Measurements from ENCODE around the gene PPFIA1.
A peak's percentile ranks its signal among the peaks of the same experiment; 100 is the strongest.

Gene PPFIA1

GRCh38 chr11:70270104-70270876 lies at the start of gene PPFIA1:
Gene PPFIA1, plus strand, starts transcription at chr11:70270690. Its CDS starts 1,483 bp downstream, at chr11:70272173.
- Histone ChIP-seq H3K9me3 (ENCODE audit: control insufficient read depth, insufficient read depth, low read length) (no peaks in the 10 kb centered on the region), H3K4me1 (ENCODE audit: insufficient read depth, low read length) (peaks cover 11% of the 10 kb centered on the region), H3K9ac (ENCODE audit: low read depth, low read length) (peak within 1 kb of the TSS; percentile 73), H3K36me3 (ENCODE audit: insufficient read depth, low read length) (peaks cover 19% of the 10 kb centered on the region)

GRCh38 chr11:70220920-70221319 lies 49.6 kb upstream of the PPFIA1 start:
- no peaks in the 10 kb centered on the region; the same call in 1 of the 2 replicates for H3K9me3 ChIP-seq (ENCODE audit: control insufficient read depth, insufficient read depth, low read length)
- H3K4me1 ChIP-seq (ENCODE audit: insufficient read depth, low read length) = no peaks in the 10 kb centered on the region; the same call in 1 of the 2 replicates
- H3K36me3 ChIP-seq (ENCODE audit: insufficient read depth, low read length) = no peaks in the 10 kb centered on the region
- no peak overlapping the region for H3K9ac ChIP-seq (ENCODE audit: low read depth, low read length)

GRCh38 chr11:70225681-70226177 lies 44.8 kb upstream of the PPFIA1 start:
- peaks cover 7% of the 10 kb centered on the region; the same call in 1 of the 2 replicates for H3K4me1 ChIP-seq (ENCODE audit: insufficient read depth, low read length)
- no peaks in the 10 kb centered on the region for H3K36me3 ChIP-seq (ENCODE audit: insufficient read depth, low read length)
- H3K9me3 ChIP-seq (ENCODE audit: control insufficient read depth, insufficient read depth, low read length) = no peaks in the 10 kb centered on the region
- H3K9ac ChIP-seq (ENCODE audit: low read depth, low read length) = no peak overlapping the region

- Histone ChIP-seq H3K9ac (ENCODE audit: low read depth, low read length) (no peak overlapping the region), H3K9me3 (ENCODE audit: control insufficient read depth, insufficient read depth, low read length) (no peaks in the 10 kb centered on the region), H3K36me3 (ENCODE audit: insufficient read depth, low read length) (no peaks in the 10 kb centered on the region), H3K4me1 (ENCODE audit: insufficient read depth, low read length) (peaks cover 7% of the 10 kb centered on the region; the same call in 1 of the 2 replicates)
These were observed 44.3 kb upstream of the PPFIA1 start for GRCh38 chr11:70226183-70226582.

- peaks cover 7% of the 10 kb centered on the region; the same call in 1 of the 2 replicates for H3K4me1 ChIP-seq (ENCODE audit: insufficient read depth, low read length)
- no peak overlapping the region for H3K9ac ChIP-seq (ENCODE audit: low read depth, low read length)
- no peaks in the 10 kb centered on the region for H3K9me3 ChIP-seq (ENCODE audit: control insufficient read depth, insufficient read depth, low read length)
- H3K36me3 ChIP-seq (ENCODE audit: insufficient read depth, low read length) = no peaks in the 10 kb centered on the region
These were observed 43.5 kb upstream of the PPFIA1 start for GRCh38 chr11:70226967-70227366.

GRCh38 chr11:70229737-70230136 lies 40.8 kb upstream of the PPFIA1 start:
- no peaks in the 10 kb centered on the region for H3K9me3 ChIP-seq (ENCODE audit: control insufficient read depth, insufficient read depth, low read length)
- peaks cover 7% of the 10 kb centered on the region; the same call in 1 of the 2 replicates for H3K4me1 ChIP-seq (ENCODE audit: insufficient read depth, low read length)
- no peaks in the 10 kb centered on the region for H3K36me3 ChIP-seq (ENCODE audit: insufficient read depth, low read length)
- H3K9ac ChIP-seq (ENCODE audit: low read depth, low read length) = no peak overlapping the region

- Histone ChIP-seq H3K9me3 (ENCODE audit: control insufficient read depth, insufficient read depth, low read length) (no peaks in the 10 kb centered on the region), H3K9ac (ENCODE audit: low read depth, low read length) (no peak overlapping the region), H3K4me1 (ENCODE audit: insufficient read depth, low read length) (peaks cover 7% of the 10 kb centered on the region; the same call in 1 of the 2 replicates), H3K36me3 (ENCODE audit: insufficient read depth, low read length) (no peaks in the 10 kb centered on the region)
These were observed 40.2 kb upstream of the PPFIA1 start for GRCh38 chr11:70230151-70230839.

- H3K9ac ChIP-seq (ENCODE audit: low read depth, low read length) = no peak overlapping the region
- H3K4me1 ChIP-seq (ENCODE audit: insufficient read depth, low read length) = peaks cover 7% of the 10 kb centered on the region; the same call in 1 of the 2 replicates
- H3K36me3 ChIP-seq (ENCODE audit: insufficient read depth, low read length) = no peaks in the 10 kb centered on the region
- no peaks in the 10 kb centered on the region for H3K9me3 ChIP-seq (ENCODE audit: control insufficient read depth, insufficient read depth, low read length)
These were observed 39.4 kb upstream of the PPFIA1 start for GRCh38 chr11:70230840-70231710.

GRCh38 chr11:70233034-70233433 lies 37.5 kb upstream of the PPFIA1 start:
- no peaks in the 10 kb centered on the region for H3K9me3 ChIP-seq (ENCODE audit: control insufficient read depth, insufficient read depth, low read length)
- no peak overlapping the region for H3K9ac ChIP-seq (ENCODE audit: low read depth, low read length)
- H3K4me1 ChIP-seq (ENCODE audit: insufficient read depth, low read length) = no peaks in the 10 kb centered on the region; the same call in 1 of the 2 replicates
- H3K36me3 ChIP-seq (ENCODE audit: insufficient read depth, low read length) = no peaks in the 10 kb centered on the region

- Histone ChIP-seq H3K9ac (ENCODE audit: low read depth, low read length) (no peak overlapping the region), H3K4me1 (ENCODE audit: insufficient read depth, low read length) (no peaks in the 10 kb centered on the region; the same call in 1 of the 2 replicates), H3K36me3 (ENCODE audit: insufficient read depth, low read length) (no peaks in the 10 kb centered on the region)
These were observed 37.0 kb upstream of the PPFIA1 start for GRCh38 chr11:70233511-70233934.

GRCh38 chr11:70233962-70234361 lies 36.5 kb upstream of the PPFIA1 start:
- Histone ChIP-seq H3K36me3 (ENCODE audit: insufficient read depth, low read length) (no peaks in the 10 kb centered on the region), H3K4me1 (ENCODE audit: insufficient read depth, low read length) (no peaks in the 10 kb centered on the region; the same call in 1 of the 2 replicates), H3K9ac (ENCODE audit: low read depth, low read length) (no peak overlapping the region), H3K9me3 (ENCODE audit: control insufficient read depth, insufficient read depth, low read length) (no peaks in the 10 kb centered on the region)

More at GRCh38 chr11:70233511-70233934, 37.0 kb upstream of the PPFIA1 start:
- no peaks in the 10 kb centered on the region for H3K9me3 ChIP-seq (ENCODE audit: control insufficient read depth, insufficient read depth, low read length)

GRCh38 chr11:70240337-70240736 lies 30.2 kb upstream of the PPFIA1 start:
- no peaks in the 10 kb centered on the region for H3K36me3 ChIP-seq (ENCODE audit: insufficient read depth, low read length)
- H3K4me1 ChIP-seq (ENCODE audit: insufficient read depth, low read length) = no peaks in the 10 kb centered on the region
- H3K9ac ChIP-seq (ENCODE audit: low read depth, low read length) = no peak overlapping the region
- H3K9me3 ChIP-seq (ENCODE audit: control insufficient read depth, insufficient read depth, low read length) = no peaks in the 10 kb centered on the region

- Histone ChIP-seq H3K9me3 (ENCODE audit: control insufficient read depth, insufficient read depth, low read length) (no peaks in the 10 kb centered on the region), H3K4me1 (ENCODE audit: insufficient read depth, low read length) (no peaks in the 10 kb centered on the region), H3K36me3 (ENCODE audit: insufficient read depth, low read length) (no peaks in the 10 kb centered on the region), H3K9ac (ENCODE audit: low read depth, low read length) (no peak overlapping the region)
These were observed 28.8 kb upstream of the PPFIA1 start for GRCh38 chr11:70241709-70242108.

GRCh38 chr11:70242885-70243284 lies 27.6 kb upstream of the PPFIA1 start:
- Histone ChIP-seq H3K4me1 (ENCODE audit: insufficient read depth, low read length) (peaks cover 3% of the 10 kb centered on the region; the same call in 1 of the 2 replicates), H3K36me3 (ENCODE audit: insufficient read depth, low read length) (no peaks in the 10 kb centered on the region), H3K9ac (ENCODE audit: low read depth, low read length) (no peak overlapping the region), H3K9me3 (ENCODE audit: control insufficient read depth, insufficient read depth, low read length) (no peaks in the 10 kb centered on the region)

All from ES-I3 (cell line).